T-helper 2 cell treated with Interferon-gamma antibody and Interleukin-4, amounts not matched to agents 100 ng/mL and 5 ng/mL, for 36 hours (primary cell): ENCODE measurements around the gene VWF. TPM values are rescaled to one million over a fixed set of nuclear protein-coding genes. Genes with fewer than 3 reads are reported as not detected.

ENCODE experiments used
- intact Hi-C: fragments of 100-400 bp; cut with micrococcal nuclease; formaldehyde crosslinking; loops from one replicate; pipeline ENCODE4 v1.15.1; 2023
- total RNA-seq: library from RNA; stranded (reverse); gene quantifications from 2 replicates; pipeline ENCODE4 v1.2.3, GENCODE V29; 2022

The VWF gene
- total RNA-seq, 1 donor from 2014 or later = 0.02 TPM

DNA sequence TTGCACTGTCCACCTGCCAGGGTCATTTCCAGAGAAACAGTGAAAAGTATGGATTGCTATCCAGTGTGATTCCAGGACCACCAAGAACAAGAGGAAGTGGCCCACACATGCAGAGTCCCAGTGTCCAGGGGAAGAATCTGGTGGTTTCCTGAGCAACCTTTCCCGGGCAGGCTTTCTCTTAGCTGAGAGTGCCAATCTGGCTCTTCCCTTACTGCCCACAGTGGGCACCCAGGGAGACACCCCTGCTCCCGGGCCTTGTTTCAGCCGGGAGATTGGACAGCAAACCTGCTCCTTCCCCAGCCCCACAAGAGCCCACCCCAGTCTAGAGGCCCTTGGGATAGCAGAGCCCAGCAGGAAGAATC, 62.1 kb downstream of the VWF start:
- intact Hi-C loops = no loop called here

DNA sequence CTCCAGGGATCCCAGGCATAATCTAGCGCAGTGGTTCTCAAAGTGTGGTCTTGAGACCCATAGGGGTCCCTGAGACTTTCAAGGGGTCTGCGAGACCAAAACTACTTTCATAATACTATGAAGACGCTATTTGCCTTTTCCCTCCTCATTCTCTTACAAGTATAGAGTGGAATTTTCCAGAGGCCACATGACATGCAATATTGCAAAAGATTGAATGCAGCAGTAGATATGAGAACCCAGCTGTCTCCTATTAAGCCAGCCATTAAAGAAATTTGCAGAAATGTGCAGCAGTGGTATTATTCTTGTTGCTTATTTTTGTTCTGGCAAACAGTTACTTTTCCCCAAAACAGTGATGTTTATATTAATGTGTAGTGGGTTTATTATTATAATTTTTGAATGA, 62.8 kb downstream of the VWF start:
- intact Hi-C loops = no loop called here

DNA sequence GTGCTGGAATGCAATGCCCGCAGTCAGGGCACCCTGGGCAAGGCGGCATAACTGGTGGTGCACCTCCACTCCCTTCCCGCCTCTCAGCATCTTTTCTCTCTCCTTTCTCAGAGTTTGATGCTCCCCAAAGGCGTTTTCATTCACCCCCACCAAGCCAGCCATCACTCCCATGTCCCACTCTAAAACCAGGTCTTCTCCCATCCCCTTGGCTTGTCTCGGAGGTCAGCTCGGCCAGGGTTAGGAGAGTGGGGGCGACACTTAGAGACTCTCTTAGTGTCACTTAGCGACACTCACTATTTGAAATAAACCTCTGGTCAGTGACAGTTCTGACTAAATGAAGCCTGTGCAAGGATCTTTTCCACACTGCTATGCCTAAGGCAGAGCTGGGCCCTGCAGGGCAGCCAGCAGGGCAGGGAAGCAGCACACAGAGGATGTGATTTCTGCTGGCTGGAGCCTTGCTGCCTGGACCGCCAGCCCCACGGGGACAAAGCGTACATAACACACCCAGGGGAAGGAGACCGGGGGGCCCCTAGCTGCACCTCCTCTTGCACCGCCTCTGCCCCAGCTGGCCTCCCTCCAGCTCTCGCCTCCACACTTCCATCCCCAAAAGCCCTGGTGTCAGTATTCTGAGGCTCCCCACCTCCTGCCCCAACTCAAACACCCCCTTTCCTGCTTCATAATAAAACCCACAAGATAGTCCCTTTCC, 64.5 kb downstream of the VWF start:
- intact Hi-C loops = no loop called here

DNA sequence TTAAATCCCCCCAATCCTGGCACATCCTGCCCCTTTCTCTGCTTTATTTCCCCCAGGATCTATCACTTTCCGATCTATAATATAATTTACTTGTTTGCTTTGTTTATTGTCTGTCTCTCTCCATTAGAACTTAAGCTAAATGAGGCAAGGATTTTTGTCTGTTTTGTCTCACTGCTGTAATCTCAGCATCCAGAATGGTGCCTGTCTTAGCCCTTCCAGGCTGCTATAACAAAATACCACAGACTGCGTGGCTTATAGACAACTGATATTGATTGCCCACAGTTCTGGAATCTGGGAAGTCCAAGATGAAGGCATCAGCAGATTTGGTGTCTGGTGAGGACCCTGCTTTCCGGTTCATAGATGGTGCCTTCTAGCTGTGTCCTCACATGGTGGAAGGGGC, 65.2 kb downstream of the VWF start:
- intact Hi-C loops = no loop called here

DNA sequence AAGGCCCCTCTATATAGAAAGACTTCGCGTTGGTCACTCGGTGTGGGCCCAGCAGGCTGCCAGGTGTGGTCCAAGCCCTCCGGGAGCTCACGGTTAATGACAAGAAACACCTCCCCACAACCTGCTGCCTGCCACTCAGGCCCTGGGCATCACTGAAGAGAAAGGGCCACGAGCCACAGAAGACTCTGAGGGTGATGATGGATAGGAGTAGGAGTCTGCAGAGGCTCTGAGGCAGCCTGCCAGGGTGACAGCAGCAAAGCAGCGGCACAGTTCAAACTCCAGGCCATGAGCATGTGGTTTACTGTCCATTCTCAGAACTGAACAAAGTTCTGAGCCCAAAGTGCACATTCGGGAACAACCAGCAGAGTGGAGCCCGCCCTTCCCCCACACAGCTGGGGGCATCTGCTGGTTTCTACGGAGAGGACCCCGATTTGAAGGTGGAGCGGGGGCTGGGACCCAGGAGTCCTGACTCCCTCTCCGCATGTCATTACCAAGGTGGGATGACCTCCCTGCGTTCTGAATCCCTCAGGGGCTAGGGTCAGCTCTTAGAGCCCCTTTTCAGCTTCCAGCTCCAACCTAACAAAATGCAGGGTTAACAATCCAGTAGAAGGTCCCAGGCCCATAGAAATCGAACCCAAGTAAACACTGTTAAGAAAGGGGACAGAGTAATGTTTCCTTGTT, 65.8 kb downstream of the VWF start:
- intact Hi-C loops = no loop called here

GRCh38 chr12:6057700-6058099, 66.8 kb downstream of the VWF start:
- intact Hi-C loops = no loop called here

DNA sequence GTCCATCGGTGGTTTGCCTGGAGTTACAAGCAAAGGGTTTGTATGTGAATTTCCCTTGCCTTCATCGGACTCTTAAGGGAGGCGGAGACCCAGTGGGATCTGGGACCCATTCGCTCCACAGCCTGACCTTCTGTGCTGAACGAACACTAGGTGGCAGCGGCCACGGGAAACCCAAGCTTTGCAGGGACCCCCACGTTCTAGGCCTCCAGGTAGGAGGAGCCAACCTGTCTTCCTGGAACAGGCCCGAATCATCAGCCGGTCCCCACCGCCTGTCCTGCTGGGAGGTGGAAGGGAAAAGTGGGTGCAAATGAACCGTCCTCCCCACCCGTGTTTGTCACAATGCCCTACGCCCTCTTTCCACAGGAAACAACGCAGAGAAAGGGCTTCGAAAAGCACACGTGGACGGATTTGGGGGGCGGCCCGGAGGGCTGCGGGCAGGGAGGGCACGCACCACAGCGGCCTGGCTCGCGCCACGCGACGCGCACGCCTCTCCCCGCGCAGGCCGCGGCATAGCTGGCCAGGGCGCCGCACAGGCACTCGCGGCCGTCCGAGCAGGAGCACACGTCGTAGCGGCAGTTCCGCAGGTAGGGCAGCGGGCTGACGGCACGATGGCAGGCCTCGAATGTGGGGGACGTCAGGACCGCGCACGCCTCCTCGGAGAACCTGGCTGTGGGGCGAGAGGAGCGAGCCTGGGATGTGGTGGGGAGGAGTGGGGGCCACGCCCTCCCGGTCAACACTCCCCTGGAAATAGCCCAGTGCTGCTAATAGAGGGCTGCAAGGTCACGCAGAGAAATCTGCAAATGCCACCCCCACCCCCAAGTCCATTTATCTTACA, 67.8 kb downstream of the VWF start:
- intact Hi-C loops = no loop called here

GRCh38 chr12:6053541-6053940, 70.9 kb downstream of the VWF start:
- intact Hi-C loops = no loop called here

DNA sequence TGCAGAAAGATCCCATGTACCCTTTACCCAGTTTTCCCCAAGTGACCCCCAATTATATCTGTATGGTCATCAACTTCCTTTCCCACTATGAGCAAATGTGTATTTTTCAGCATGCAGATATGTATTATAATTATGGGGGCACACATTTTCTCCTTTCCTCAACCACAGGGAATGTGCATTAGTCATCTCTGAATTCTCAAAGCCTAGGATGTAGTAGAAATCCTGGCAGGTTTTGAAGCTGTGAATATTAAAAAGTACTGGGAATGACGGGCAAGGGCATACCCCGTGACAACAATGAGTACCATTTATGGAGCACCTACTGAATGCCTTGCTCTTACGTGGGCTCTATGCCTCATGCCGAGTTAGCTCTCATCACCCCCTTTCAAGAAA, 71.5 kb downstream of the VWF start:
- intact Hi-C loops = no loop called here

GRCh38 chr12:6052206-6052939, 72.1 kb downstream of the VWF start:
- intact Hi-C loops = no loop called here

GRCh38 chr12:6049992-6050391, 74.5 kb downstream of the VWF start:
- intact Hi-C loops = no loop called here

DNA sequence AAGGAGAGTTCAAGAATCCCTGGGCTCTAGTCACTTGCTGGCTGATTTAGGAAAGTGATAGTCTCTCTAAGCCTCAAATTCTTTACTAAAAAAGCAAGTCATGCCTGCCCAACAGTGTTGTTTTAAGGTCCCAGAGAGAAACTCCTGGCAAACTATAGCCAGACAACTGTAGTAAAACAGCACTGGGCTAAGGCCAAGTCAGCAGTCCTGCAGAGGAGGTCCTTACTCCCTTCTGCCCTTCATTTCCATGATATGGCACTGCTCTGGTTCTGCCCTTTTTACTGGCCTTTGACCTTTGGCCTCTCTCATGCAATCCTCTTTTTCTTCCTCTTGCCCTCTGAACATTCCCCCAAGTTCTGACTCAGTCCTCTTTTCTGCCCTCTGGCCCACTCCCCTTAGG, 74.9 kb downstream of the VWF start:
- intact Hi-C loops = no loop called here

- intact Hi-C loops = no loop called here
These were observed 76.9 kb downstream of the VWF start for GRCh38 chr12:6047249-6048237.

DNA sequence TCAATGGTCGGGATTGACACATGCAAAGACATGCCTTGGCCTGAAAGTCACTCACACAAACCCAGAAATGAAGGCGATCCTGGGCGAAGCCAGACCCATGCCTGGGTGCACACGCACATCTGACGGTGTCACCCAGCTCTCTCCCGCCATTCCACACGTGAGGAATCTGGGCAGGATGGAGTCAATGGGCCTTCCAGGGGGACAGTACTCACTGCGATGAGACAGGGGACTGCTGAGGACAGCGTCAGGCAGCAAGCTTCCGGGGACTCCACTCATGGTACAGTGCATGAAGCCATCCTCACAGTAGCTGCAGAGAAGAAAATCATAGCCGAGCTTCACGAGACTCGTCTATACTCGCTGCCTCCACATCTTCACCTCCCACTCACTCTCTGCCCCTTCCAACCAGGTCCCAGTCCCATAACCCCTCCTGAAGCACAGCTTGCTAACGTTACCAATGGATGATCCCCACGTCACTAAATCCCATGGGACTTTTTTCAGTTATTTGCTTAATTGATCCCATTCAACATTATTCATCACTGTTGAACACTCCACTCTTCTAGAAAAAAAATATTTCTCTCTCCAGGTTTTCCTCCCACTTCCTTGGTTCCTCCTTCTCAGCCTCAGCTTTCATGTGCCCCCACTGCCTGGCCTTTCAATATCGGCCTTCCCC, 77.8 kb downstream of the VWF start:
- intact Hi-C loops = no loop called here

DNA sequence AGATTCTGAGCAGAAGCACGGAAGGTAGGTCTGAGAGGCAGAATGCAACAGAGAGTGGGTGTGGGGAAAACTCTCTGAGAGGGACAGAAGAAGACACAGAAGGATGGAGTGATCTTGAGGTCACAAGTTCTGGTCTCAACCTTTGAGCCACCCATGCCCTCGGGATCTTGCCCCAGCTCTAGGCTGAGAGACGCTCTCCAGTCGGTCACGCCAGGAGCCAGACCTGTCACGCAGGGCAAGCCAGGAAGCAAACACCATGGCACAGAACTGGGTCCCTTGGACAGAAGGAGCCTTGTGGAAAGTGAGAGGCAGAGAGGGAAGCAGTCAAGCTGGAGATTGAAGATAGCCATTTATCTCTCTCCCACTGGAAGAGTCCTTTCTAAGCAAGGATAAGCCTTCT, 79.0 kb downstream of the VWF start:
- intact Hi-C loops = no loop called here

DNA sequence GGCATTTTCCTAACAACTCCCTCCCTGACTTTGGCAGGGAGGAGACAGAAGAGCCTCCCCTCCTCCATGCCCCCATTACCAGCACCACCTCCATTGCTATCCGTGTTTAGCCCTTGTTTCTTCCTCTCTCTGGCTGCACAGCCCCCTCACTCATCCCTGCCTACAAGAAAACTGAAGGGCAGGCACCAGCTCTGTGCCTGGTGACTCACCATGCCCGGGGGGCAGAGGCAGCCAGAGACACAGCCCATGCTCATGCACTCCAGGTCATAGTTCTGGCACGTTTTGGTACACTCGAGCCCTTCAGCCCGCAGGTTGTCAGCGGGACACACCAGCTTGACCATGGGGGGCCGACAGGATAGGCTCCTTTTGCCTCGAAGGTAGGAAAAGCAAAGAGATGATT, 80.4 kb downstream of the VWF start:
- intact Hi-C loops = no loop called here

- intact Hi-C loops = no loop called here
These were observed 82.0 kb downstream of the VWF start for GRCh38 chr12:6042446-6042845.

DNA sequence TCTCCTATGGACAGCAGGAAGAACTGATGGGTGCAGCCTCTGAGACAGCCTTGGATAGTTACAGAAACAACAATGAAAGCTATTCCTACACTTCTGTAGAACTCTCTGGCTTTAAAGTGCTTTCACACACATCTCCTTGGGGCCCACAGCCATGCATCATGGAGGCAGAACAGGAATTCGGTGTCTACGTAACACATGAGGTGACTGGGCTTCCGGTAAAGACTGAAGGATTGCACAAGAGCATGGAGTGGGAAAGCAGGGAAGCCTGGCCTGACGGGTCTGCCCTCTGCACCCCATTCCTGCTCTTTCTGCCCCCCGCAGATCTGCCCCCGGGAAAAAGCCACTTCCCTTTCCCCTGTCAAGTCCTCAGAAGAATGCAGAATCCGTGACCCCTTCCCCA, 82.6 kb downstream of the VWF start:
- intact Hi-C loops = loop anchor here (2.0 kb wide), 1 partner anchor 75 kb away; no protein-coding TSS in a partner anchor

GRCh38 chr12:6040815-6041214, 83.7 kb downstream of the VWF start:
- intact Hi-C loops = loop anchor here (1.0 to 2.0 kb wide), 2 partner anchors 53 to 74 kb away; no protein-coding TSS in a partner anchor
